ENCODE results near the gene RBM4B. TPM values are rescaled to one million over a fixed set of nuclear protein-coding genes. Genes with fewer than 3 reads are reported as not detected.

The RBM4B gene
- total RNA-seq, 2 donors from 2014 or later = 9.0 to 9.7 TPM

GRCh38 chr11:66670816-66671215 lies 6.9 kb downstream of the RBM4B start:
- peaks cover 0 to 6% of the 10 kb centered on the region in 2 donors for H3K4me1 ChIP-seq
- no peak for DNase-seq (ENCODE audit: low spot score)
- no peak overlapping the region for H3K4me3 ChIP-seq
- H3K36me3 ChIP-seq = peaks cover 24% of the 10 kb centered on the region
- TF ChIP-seq CTCF (IDR thresholded peaks at IDR 0.05) = no peak
- H3K27me3 ChIP-seq = no peaks in the 10 kb centered on the region
- H3K27ac ChIP-seq = no peak overlapping the region
- H3K9me3 ChIP-seq = no peaks in the 10 kb centered on the region

GRCh38 chr11:66665369-66665768 lies 12.3 kb downstream of the RBM4B start:
- Histone ChIP-seq H3K36me3 (peaks cover 55% of the 10 kb centered on the region), H3K9me3 (no peaks in the 10 kb centered on the region), H3K27me3 (no peaks in the 10 kb centered on the region), H3K27ac (no peak overlapping the region), H3K4me1 (peaks cover 0 to 10% of the 10 kb centered on the region in 2 donors), H3K4me3 (no peak overlapping the region)
- no peak for DNase-seq (ENCODE audit: low spot score)
- TF ChIP-seq CTCF (IDR thresholded peaks at IDR 0.05) = no peak

GRCh38 chr11:66663741-66664296 lies 13.9 kb downstream of the RBM4B start:
- Histone ChIP-seq H3K27me3 (no peaks in the 10 kb centered on the region), H3K9me3 (no peaks in the 10 kb centered on the region), H3K4me3 (no peak overlapping the region), H3K27ac (no peak overlapping the region), H3K4me1 (peaks cover 0 to 10% of the 10 kb centered on the region in 2 donors), H3K36me3 (peaks cover 54% of the 10 kb centered on the region)
- TF ChIP-seq CTCF (IDR thresholded peaks at IDR 0.05) = no peak
- no peak for DNase-seq (ENCODE audit: low spot score)

- Histone ChIP-seq H3K4me3 (no peak overlapping the region), H3K27me3 (no peaks in the 10 kb centered on the region), H3K4me1 (peaks cover 0 to 10% of the 10 kb centered on the region in 2 donors), H3K9me3 (no peaks in the 10 kb centered on the region), H3K36me3 (peaks cover 25% of the 10 kb centered on the region), H3K27ac (no peak overlapping the region)
- DNase-seq (ENCODE audit: low spot score) = no peak
- no peak for TF ChIP-seq CTCF (IDR thresholded peaks at IDR 0.05)
Measured at GRCh38 chr11:66659763-66660162, 17.9 kb downstream of the RBM4B start.

GRCh38 chr11:66653123-66653522 lies 24.6 kb downstream of the RBM4B start:
- Histone ChIP-seq H3K9me3 (no peaks in the 10 kb centered on the region), H3K36me3 (peaks cover 24% of the 10 kb centered on the region), H3K27me3 (no peaks in the 10 kb centered on the region), H3K4me3 (no peak overlapping the region), H3K4me1 (no peaks in the 10 kb centered on the region), H3K27ac (no peak overlapping the region)
- TF ChIP-seq CTCF (IDR thresholded peaks at IDR 0.05) = no peak
- no peak for DNase-seq (ENCODE audit: low spot score)

- Histone ChIP-seq H3K9me3 (no peaks in the 10 kb centered on the region), H3K4me1 (no peaks in the 10 kb centered on the region), H3K4me3 (no peak overlapping the region), H3K36me3 (peaks cover 26% of the 10 kb centered on the region), H3K27ac (no peak overlapping the region), H3K27me3 (no peaks in the 10 kb centered on the region)
- no peak for DNase-seq (ENCODE audit: low spot score)
- TF ChIP-seq CTCF (IDR thresholded peaks at IDR 0.05) = no peak
Measured at GRCh38 chr11:66652651-66653050, 25.0 kb downstream of the RBM4B start.

Measured in right atrium auricular region (tissue), 2 donors.